Ovary (tissue), 3 donors: ENCODE results near the gene KCTD12.

ENCODE experiments used
- EP300 ChIP-seq: sonication (generic); formaldehyde crosslinking; IDR thresholded peaks from one replicate; pipeline ENCODE4 v1.6.1; 2017; ENCODE audit warnings: antibody characterized with exemption
- TF ChIP-seq, protein P1 (sequence below), 3 donors: fragments of 450-650 bp in 2 of 3; fragments of 200-600 bp in 1 of 3; IDR thresholded peaks; one replicate each; pipeline versions ENCODE4 v1.5.1 to v1.8.0; 2016 to 2022; ENCODE audit warnings: antibody characterized with exemption in 3 of 3, mild to moderate bottlenecking in 1 of 3
- donor health status: DM: no; HTN: no; CAD: no.

DNA sequence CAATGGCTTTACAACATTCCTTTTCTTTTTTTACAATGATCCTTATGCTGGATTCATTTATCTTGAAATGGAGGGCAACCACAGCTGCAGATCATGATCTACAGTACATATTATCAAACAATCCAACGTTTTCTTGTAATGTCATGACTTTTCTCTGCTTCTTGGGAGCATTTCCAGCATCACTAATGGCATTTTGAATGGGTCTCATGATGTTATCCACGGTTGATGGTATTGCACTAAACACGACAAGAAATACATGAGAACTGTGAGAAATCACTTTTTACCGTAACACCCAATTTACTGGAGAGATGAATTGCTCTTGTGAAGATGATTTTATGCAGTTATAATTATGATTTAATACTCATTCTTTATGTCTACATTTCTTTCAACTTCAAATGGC, 45.9 kb upstream of the KCTD12 start:
- TF ChIP-seq, protein P1, sequence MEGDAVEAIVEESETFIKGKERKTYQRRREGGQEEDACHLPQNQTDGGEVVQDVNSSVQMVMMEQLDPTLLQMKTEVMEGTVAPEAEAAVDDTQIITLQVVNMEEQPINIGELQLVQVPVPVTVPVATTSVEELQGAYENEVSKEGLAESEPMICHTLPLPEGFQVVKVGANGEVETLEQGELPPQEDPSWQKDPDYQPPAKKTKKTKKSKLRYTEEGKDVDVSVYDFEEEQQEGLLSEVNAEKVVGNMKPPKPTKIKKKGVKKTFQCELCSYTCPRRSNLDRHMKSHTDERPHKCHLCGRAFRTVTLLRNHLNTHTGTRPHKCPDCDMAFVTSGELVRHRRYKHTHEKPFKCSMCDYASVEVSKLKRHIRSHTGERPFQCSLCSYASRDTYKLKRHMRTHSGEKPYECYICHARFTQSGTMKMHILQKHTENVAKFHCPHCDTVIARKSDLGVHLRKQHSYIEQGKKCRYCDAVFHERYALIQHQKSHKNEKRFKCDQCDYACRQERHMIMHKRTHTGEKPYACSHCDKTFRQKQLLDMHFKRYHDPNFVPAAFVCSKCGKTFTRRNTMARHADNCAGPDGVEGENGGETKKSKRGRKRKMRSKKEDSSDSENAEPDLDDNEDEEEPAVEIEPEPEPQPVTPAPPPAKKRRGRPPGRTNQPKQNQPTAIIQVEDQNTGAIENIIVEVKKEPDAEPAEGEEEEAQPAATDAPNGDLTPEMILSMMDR (IDR thresholded peaks at IDR 0.05) = no peak
- TF ChIP-seq EP300 = no peak
